ENCODE data around the gene PRKAG1.

The PRKAG1 gene

GRCh38 chr12:48994224-48995085, 24.1 kb downstream of the PRKAG1 start:
- no peak for DNase-seq
- in situ Hi-C loops (cut with HindIII; ENCODE audit: low pct_ligation_motif_present, low pct_unique_long_range_greater_than_20kb, low sequenced_read_pairs): no loop called here

- DNase-seq: no peak
- in situ Hi-C loops (cut with HindIII; ENCODE audit: low pct_ligation_motif_present, low pct_unique_long_range_greater_than_20kb, low sequenced_read_pairs): no loop called here
Observed at GRCh38 chr12:48993787-48994186, 24.8 kb downstream of the PRKAG1 start.

- no peak for DNase-seq
- in situ Hi-C loops (cut with HindIII; ENCODE audit: low pct_ligation_motif_present, low pct_unique_long_range_greater_than_20kb, low sequenced_read_pairs): no loop called here
Observed at GRCh38 chr12:48991247-48992050, 27.1 kb downstream of the PRKAG1 start.

GRCh38 chr12:48990552-48990951, 28.0 kb downstream of the PRKAG1 start:
- in situ Hi-C loops (cut with HindIII; ENCODE audit: low pct_ligation_motif_present, low pct_unique_long_range_greater_than_20kb, low sequenced_read_pairs): no loop called here
- no peak for DNase-seq

- in situ Hi-C loops (cut with HindIII; ENCODE audit: low pct_ligation_motif_present, low pct_unique_long_range_greater_than_20kb, low sequenced_read_pairs): no loop called here
- peak; percentile 70 for DNase-seq
Observed at GRCh38 chr12:48988030-48988649, 30.4 kb downstream of the PRKAG1 start.

- in situ Hi-C loops (cut with HindIII; ENCODE audit: low pct_ligation_motif_present, low pct_unique_long_range_greater_than_20kb, low sequenced_read_pairs): no loop called here
- DNase-seq: no peak
Observed at GRCh38 chr12:48986720-48987291, 31.8 kb downstream of the PRKAG1 start.

- DNase-seq: no peak
Observed at GRCh38 chr12:48985901-48986300, 32.7 kb downstream of the PRKAG1 start.

GRCh38 chr12:48985475-48985897, 33.1 kb downstream of the PRKAG1 start:
- in situ Hi-C loops (cut with HindIII; ENCODE audit: low pct_ligation_motif_present, low pct_unique_long_range_greater_than_20kb, low sequenced_read_pairs): no loop called here
- DNase-seq: no peak

More at GRCh38 chr12:48985901-48986300, 32.7 kb downstream of the PRKAG1 start:
- in situ Hi-C loops (cut with HindIII; ENCODE audit: low pct_ligation_motif_present, low pct_unique_long_range_greater_than_20kb, low sequenced_read_pairs): no loop called here

GRCh38 chr12:48982397-48983080, 36.0 kb downstream of the PRKAG1 start:
- DNase-seq: no peak
- in situ Hi-C loops (cut with HindIII; ENCODE audit: low pct_ligation_motif_present, low pct_unique_long_range_greater_than_20kb, low sequenced_read_pairs): no loop called here

GRCh38 chr12:48981757-48982157, 36.8 kb downstream of the PRKAG1 start:
- in situ Hi-C loops (cut with HindIII; ENCODE audit: low pct_ligation_motif_present, low pct_unique_long_range_greater_than_20kb, low sequenced_read_pairs): no loop called here
- no peak for DNase-seq

- in situ Hi-C loops (cut with HindIII; ENCODE audit: low pct_ligation_motif_present, low pct_unique_long_range_greater_than_20kb, low sequenced_read_pairs): no loop called here
- DNase-seq: peak; percentile 40
Observed at GRCh38 chr12:48980953-48981756, 37.4 kb downstream of the PRKAG1 start.

- peak; percentile 43 for DNase-seq
- in situ Hi-C loops (cut with HindIII; ENCODE audit: low pct_ligation_motif_present, low pct_unique_long_range_greater_than_20kb, low sequenced_read_pairs): no loop called here
Observed at GRCh38 chr12:48980389-48980952, 38.1 kb downstream of the PRKAG1 start.

- in situ Hi-C loops (cut with HindIII; ENCODE audit: low pct_ligation_motif_present, low pct_unique_long_range_greater_than_20kb, low sequenced_read_pairs): no loop called here
Observed at GRCh38 chr12:48979602-48980388, 38.8 kb downstream of the PRKAG1 start.

GRCh38 chr12:48978741-48979601, 39.6 kb downstream of the PRKAG1 start:
- peak; percentile 15 for DNase-seq
- in situ Hi-C loops (cut with HindIII; ENCODE audit: low pct_ligation_motif_present, low pct_unique_long_range_greater_than_20kb, low sequenced_read_pairs): no loop called here

More at GRCh38 chr12:48979602-48980388, 38.8 kb downstream of the PRKAG1 start:
- DNase-seq: no peak

- in situ Hi-C loops (cut with HindIII; ENCODE audit: low pct_ligation_motif_present, low pct_unique_long_range_greater_than_20kb, low sequenced_read_pairs): no loop called here
Observed at GRCh38 chr12:48978291-48978740, 40.3 kb downstream of the PRKAG1 start, which contains the start of gene WNT1. Gene WNT1 (plus strand): TSS chr12:48978322. CDS start chr12:48978651, 329 bp downstream.

More at GRCh38 chr12:48978291-48978740, 40.3 kb downstream of the PRKAG1 start, which contains the start of gene WNT1:
- DNase-seq: no peak

All from ACHN (cell line).